SU-DHL-6 (cell line): ENCODE data around the gene AKT1S1.

ENCODE experiments used
- CTCF ChIP-seq: fragments of 200-600 bp; sonication (generic); IDR thresholded peaks from one replicate; pipeline ENCODE4 v1.5.1; 2017; ENCODE audit warnings: antibody characterized with exemption, mild to moderate bottlenecking, low read length, moderate library complexity; ENCODE audit not compliant: insufficient read depth, poor library complexity, severe bottlenecking
- EZH2phosphoT487 ChIP-seq: fragments of 200-600 bp; sonication (generic), shearing (Covaris generic); conservative IDR thresholded peaks from 2 replicates; pipeline ENCODE4 v1.6.1; 2018; ENCODE audit warnings: mild to moderate bottlenecking, antibody characterized with exemption, low read length, moderate library complexity, mixed read lengths

GRCh38 chr19:49915271-49915670 is 38.1 kb upstream of the AKT1S1 start:
- no peak for TF ChIP-seq CTCF
- TF ChIP-seq EZH2phosphoT487, result no peak
